Bronchial epithelial cell (primary cell): Measurements from ENCODE around the gene KDM4C. TPM values are rescaled to one million over a fixed set of nuclear protein-coding genes. Genes with fewer than 3 reads are reported as not detected.
A peak's percentile ranks its signal among the peaks of the same experiment; 100 is the strongest.

ENCODE experiments used
- DNase-seq: peaks from one replicate; pipeline ENCODE4 v3.0.0-alpha.2; 2010; ENCODE audit warnings: low read depth
- FAIRE-seq: peaks from 2 replicates; lab custom pipeline; 2011; peaks lifted over from hg19 to GRCh38; lab: Jason Lieb, UNC
- H3K27me3 ChIP-seq: 2 replicates; pipeline ENCODE4 v1.5.1; 2011; ENCODE audit warnings: low read length; ENCODE audit not compliant: control insufficient read depth, insufficient read depth
- H3K36me3 ChIP-seq: 2 replicates; pipeline ENCODE4 v1.5.1; 2011; ENCODE audit warnings: low read length; ENCODE audit not compliant: control insufficient read depth, insufficient read depth
- H3K4me3 ChIP-seq: 2 replicates; pipeline ENCODE4 v1.5.1; 2011; ENCODE audit warnings: mild to moderate bottlenecking, low read depth, low read length, control low read depth
- total RNA-seq: library from RNA; depleted of rRNA; stranded (reverse); fragments of >200 nt; gene quantifications from 2 replicates; pipeline ENCODE4 v1.2.1, GENCODE V29; 2014
- TF ChIP-seq, protein P1 (sequence below): IDR thresholded peaks from 2 replicates; pipeline ENCODE4 v1.5.1; 2011; ENCODE audit warnings: mild to moderate bottlenecking, moderate library complexity, low read length, control low read depth, inconsistent platforms; ENCODE audit not compliant: insufficient read depth, severe bottlenecking

The KDM4C gene
- total RNA-seq, 1 donor from 2014 or later = 36.6 TPM

DNA sequence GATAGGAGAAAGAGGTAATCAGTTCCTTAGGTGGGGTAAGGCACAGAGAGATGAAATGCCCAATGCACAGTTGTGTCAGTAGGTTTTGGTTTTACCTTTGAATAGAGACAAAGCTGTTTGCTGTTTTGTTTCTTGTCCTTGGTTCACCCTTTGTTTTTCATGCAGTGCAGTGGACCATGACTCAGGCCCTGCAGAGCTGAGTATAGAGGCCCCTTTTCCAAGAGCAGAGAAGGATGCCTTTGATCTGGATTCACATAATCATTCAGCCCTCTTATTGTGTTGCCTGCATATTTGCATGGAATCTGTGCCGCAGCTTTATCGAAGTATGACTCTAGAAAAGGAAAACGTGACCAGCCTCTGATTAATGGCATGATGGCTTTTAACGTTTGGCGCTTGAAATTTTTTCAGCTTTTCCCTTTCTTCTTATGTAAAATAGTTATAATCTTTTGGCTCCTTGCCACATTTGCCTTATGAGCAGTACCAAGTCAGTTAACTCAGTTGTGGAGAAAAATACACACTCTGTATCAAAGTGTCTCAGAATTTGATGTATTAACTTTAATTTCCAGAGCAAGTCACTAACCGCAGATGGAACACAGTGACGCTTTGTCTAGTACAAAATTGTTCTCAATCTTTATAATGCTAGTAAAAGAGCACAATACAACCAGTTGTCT lies 197.6 kb downstream of the KDM4C start:
- TF ChIP-seq, protein P1, sequence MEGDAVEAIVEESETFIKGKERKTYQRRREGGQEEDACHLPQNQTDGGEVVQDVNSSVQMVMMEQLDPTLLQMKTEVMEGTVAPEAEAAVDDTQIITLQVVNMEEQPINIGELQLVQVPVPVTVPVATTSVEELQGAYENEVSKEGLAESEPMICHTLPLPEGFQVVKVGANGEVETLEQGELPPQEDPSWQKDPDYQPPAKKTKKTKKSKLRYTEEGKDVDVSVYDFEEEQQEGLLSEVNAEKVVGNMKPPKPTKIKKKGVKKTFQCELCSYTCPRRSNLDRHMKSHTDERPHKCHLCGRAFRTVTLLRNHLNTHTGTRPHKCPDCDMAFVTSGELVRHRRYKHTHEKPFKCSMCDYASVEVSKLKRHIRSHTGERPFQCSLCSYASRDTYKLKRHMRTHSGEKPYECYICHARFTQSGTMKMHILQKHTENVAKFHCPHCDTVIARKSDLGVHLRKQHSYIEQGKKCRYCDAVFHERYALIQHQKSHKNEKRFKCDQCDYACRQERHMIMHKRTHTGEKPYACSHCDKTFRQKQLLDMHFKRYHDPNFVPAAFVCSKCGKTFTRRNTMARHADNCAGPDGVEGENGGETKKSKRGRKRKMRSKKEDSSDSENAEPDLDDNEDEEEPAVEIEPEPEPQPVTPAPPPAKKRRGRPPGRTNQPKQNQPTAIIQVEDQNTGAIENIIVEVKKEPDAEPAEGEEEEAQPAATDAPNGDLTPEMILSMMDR = no peak
- peak; percentile 82 for FAIRE-seq
- H3K36me3 ChIP-seq = no peaks in the 10 kb centered on the region
- no peaks in the 10 kb centered on the region for H3K27me3 ChIP-seq
- no peak overlapping the region for H3K4me3 ChIP-seq
- DNase-seq = no peak

DNA sequence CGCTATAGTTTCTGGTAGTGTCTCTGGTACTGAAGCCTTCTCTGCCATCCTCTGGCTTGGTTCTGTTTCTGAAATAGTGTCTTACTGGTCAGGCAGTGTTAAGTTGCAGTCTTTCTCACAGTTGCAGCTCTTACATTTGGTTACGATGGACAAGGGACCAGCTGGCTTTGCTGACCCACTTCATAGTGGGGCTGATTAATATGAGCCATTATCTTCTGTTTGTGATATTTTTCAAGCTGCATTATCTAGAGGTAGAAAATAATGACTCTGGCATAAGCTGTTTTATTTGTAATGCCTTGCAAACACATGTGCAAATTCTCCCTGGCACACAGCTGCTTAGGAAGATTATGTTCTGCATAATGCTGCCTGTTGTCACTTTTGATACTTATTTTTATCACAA lies 199.1 kb downstream of the KDM4C start:
- no peaks in the 10 kb centered on the region for H3K27me3 ChIP-seq
- no peak for DNase-seq
- TF ChIP-seq, protein P1 = no peak
- no peak for FAIRE-seq
- no peak overlapping the region for H3K4me3 ChIP-seq
- no peaks in the 10 kb centered on the region for H3K36me3 ChIP-seq

DNA sequence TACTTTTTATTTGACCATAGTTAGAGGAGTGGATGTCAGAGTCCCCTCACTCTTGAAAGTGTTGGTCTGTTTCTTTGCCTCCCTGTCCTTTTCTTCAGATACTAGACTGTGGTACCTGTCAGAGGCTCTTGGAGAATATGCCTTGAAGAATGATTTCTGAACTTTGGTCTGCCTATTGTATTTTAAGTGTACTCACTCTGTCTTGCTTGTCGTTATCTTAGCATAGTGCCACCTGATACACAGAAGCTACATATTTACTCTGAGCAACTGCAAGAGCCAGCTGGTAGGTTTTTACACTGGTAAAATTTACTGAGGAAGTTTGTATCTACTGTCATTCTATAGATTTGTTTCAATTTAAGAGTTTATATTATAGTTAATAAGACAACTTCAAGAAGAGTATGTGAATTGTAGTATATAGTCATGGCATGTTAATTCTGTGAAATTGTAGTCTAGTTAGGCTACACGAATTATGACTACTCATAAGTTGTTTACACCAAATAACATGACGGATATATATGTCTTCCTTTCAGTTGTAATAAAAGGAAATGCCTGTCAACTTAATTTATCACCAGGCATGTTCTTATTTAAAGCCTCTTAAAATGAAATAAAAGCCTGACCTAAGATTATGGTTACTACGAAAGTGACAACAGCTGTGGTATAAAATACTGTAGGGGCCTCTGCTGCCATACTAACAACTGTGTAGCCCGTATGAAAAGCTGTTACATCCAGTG lies 201.7 kb downstream of the KDM4C start:
- FAIRE-seq = no peak

DNA sequence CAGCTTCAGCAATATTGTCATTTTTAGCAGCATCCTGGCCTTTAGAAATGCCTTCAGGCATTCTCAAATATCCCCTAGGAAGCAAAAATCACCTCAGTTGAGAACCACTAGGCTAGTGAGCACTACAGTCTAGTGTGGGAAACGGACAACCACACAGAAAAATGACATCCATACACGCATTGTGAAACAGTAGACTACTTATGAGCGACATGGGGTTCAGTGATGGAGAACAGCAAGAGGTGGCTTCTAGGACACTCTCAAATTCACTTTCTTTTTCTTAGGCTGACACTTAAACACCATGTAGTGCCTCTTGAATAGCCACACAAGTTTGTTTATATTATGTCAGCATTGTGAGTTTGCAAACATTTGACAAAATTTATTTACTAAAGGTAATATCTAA lies 203.0 kb downstream of the KDM4C start:
- TF ChIP-seq, protein P1 = no peak
- FAIRE-seq (no peak), DNase-seq (no peak)
- Histone ChIP-seq H3K4me3 (no peak overlapping the region), H3K36me3 (peaks cover 2% of the 10 kb centered on the region), H3K27me3 (no peaks in the 10 kb centered on the region)

More for the DNA sequence above, 201.7 kb downstream of the KDM4C start:
- Histone ChIP-seq H3K4me3 (no peak overlapping the region), H3K27me3 (no peaks in the 10 kb centered on the region), H3K36me3 (no peaks in the 10 kb centered on the region)
- TF ChIP-seq, protein P1 = no peak
- no peak for DNase-seq

DNA sequence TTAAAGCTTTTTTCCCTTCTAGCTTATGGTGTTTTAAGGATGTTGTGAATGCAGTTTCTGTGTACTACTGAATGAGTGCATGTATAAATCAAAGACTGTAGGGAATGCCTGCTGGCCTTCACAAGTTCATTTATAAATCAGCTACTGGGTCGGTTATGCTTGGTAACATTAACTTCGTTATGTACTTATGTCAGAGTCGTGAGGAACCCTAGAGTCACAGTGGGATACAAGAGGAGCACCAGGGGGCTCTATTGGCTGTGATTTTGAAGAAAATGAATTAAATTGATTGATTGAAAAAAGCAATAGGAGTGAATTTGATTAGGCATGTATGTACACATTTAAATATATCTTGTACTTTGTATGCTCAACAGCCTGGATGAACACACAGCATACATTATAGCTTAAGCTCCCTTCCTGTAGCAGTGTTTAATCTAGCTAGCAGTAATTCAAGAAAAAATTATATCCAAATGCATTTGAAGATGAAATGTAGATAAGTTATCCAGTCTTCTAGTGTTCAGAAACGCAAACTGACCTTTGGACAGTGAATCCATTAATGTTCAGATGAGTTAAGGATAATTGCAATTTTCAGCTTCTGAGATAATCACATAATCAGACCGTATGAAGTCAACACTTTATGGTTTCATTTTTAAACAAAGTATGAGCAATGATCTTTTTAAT lies 204.2 kb downstream of the KDM4C start:
- no peak for DNase-seq
- no peak for FAIRE-seq
- H3K4me3 ChIP-seq = no peak overlapping the region

More for the DNA sequence above, 204.2 kb downstream of the KDM4C start:
- TF ChIP-seq, protein P1 = no peak
- Histone ChIP-seq H3K36me3 (peaks cover 2% of the 10 kb centered on the region), H3K27me3 (no peaks in the 10 kb centered on the region)
